Measurements from ENCODE around the gene RPL32. TPM values are rescaled to one million over a fixed set of nuclear protein-coding genes. Genes with fewer than 3 reads are reported as not detected.
A peak's percentile ranks its signal among the peaks of the same experiment; 100 is the strongest.

Gene RPL32
- total and polyA plus RNA-seq, 8 donors = 71.5 to 3,985 (median 2,039) TPM

DNA sequence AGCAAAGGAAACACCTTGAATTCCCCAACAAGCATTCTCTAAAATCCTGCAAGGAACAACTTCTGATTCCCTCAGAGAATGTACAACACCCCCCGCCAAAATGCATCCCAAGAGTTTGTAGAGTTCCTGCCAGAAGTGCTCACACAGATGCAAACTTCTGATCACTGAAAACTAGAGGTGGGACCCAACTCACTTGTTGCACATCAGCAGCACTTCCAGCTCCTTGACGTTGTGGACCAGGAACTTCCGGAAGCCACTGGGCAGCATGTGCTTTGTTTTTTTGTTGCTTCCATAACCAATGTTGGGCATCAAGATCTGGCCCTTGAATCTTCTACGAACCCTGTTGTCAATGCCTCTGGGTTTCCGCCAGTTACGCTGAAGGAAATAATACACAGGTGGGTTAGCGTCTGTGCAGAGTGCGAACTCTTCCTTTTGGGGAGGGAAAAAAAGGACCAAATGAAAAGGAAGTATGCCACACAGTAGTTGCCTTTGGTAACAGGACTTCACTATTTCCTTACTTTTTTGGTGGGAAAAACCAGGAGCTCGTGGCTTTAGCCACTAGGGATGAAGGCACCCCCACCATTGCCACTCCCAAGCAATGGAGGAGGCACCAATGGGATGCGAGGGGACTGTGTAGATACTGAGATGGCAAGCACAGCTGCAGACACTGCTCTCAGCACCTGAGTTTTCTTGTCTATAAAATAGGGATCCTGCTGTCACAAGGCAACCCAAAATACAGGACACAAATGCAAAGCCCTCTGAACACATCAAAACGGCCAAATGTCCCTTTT, 2.0 kb downstream of the RPL32 start:
- no peaks in the 10 kb centered on the region for H3K9me3 ChIP-seq
- H3K36me3 ChIP-seq = peaks cover 54 to 57% (median 56%) of the 10 kb centered on the region in 4 donors
- peaks cover 30 to 45% (median 37%) of the 10 kb centered on the region in 4 donors for H3K4me1 ChIP-seq
- H3K4me3 ChIP-seq = peak overlapping the region; percentile 72 to 99 (median 81)
- H3K27me3 ChIP-seq = no peaks in the 10 kb centered on the region
- intact Hi-C loops (cut with DNase I; ENCODE audit: low total_unique reads) = no loop called here
- peak overlapping the region in 3 of 5 donors; percentile 87 to 96 (median 93) for H3K27ac ChIP-seq
- TF ChIP-seq POLR2A (IDR thresholded peaks at IDR 0.05) (no peak), CTCF (IDR thresholded peaks at IDR 0.05) (no peak), EP300 (IDR thresholded peaks at IDR 0.05) (no peak), POLR2AphosphoS5 (IDR thresholded peaks at IDR 0.05) (no peak)
- no peak for DNase-seq
- WGBS, 5 donors = 64 to 74% (median 70%) methylated on average over 11 of the region's 11 CpGs

- TF ChIP-seq EP300 (IDR thresholded peaks at IDR 0.05) (no peak), POLR2AphosphoS5 (IDR thresholded peaks at IDR 0.05) (no peak), CTCF (IDR thresholded peaks at IDR 0.05) (no peak), POLR2A (IDR thresholded peaks at IDR 0.05) (no peak)
- peak overlapping the region in 2 of 4 donors; percentile 87 to 99 for H3K4me3 ChIP-seq
- peaks cover 30 to 45% (median 37%) of the 10 kb centered on the region in 4 donors for H3K4me1 ChIP-seq
- no peaks in the 10 kb centered on the region for H3K27me3 ChIP-seq
- DNase-seq = no peak
- H3K9me3 ChIP-seq = no peaks in the 10 kb centered on the region
- WGBS, 5 donors = 57 to 70% (median 62%) methylated on average over 13 of the region's 13 CpGs
- H3K36me3 ChIP-seq = peaks cover 63 to 67% (median 66%) of the 10 kb centered on the region in 4 donors
- no peak overlapping the region for H3K27ac ChIP-seq
- intact Hi-C loops (cut with DNase I; ENCODE audit: low total_unique reads) = no loop called here
These were observed 3.0 kb downstream of the RPL32 start for GRCh38 chr3:12838179-12838965.

- 58 to 69% (median 61%) methylated on average over 6 of the region's 6 CpGs for WGBS, 5 donors
- intact Hi-C loops (cut with DNase I; ENCODE audit: low total_unique reads) = no loop called here
- TF ChIP-seq CTCF (IDR thresholded peaks at IDR 0.05) = no peak
- no peak for TF ChIP-seq EP300 (IDR thresholded peaks at IDR 0.05)
- TF ChIP-seq POLR2AphosphoS5 (IDR thresholded peaks at IDR 0.05) = no peak
- no peak for TF ChIP-seq POLR2A (IDR thresholded peaks at IDR 0.05)
- Histone ChIP-seq H3K27me3 (no peaks in the 10 kb centered on the region), H3K9me3 (no peaks in the 10 kb centered on the region), H3K4me1 (peaks cover 30 to 45% (median 37%) of the 10 kb centered on the region in 4 donors), H3K27ac (no peak overlapping the region), H3K4me3 (peak overlapping the region in 2 of 4 donors; percentile 87 to 99), H3K36me3 (peaks cover 72 to 77% (median 75%) of the 10 kb centered on the region in 4 donors)
- DNase-seq = no peak
These were observed 3.9 kb downstream of the RPL32 start for GRCh38 chr3:12837295-12837986.

All from stomach (tissue), 9 donors.